MM.1S (cell line): ENCODE measurements around the gene RBMS3.

Experiments
- EZH2 ChIP-seq: fragments of 300-600 bp; sonication (generic); optimal IDR thresholded peaks from 2 replicates; pipeline ENCODE3; 2017; ENCODE audit warnings: low read depth, mild to moderate bottlenecking, antibody characterized with exemption, low read length, mixed read lengths
- EZH2phosphoT487 ChIP-seq: fragments of 300-600 bp; sonication (generic); IDR thresholded peaks from 2 replicates; pipeline ENCODE4 v1.6.1; 2018; ENCODE audit warnings: antibody characterized with exemption, low read length
- TF ChIP-seq, protein P1 (sequence below): fragments of 300-600 bp; sonication (generic); IDR thresholded peaks from 2 replicates; pipeline ENCODE4 v1.5.1; 2016; ENCODE audit warnings: antibody characterized with exemption, low read length, mixed read lengths

DNA sequence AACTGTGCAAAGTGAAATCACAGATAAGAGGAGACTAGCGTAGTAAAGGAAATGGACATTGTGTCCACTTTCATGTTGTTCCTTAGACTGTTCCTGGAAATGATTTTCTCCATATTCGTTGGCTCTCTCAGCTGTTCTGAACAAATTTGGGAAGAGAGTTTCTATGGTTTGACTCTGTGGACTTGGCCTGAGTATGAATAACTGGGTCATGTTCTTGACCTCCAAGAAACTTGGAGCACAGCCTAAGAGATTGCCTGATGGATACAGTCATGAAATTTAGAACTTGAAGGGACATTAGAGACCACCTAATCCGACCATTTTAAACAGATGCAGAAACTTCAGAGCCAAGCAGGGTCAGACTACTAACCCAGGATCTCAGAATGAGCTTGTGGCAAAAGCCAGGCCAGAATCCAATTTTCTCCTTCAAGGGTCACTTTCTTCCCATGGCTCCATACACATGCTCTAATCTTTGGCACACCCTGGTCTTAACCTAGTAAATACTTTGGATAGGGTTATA, 430.4 kb downstream of the RBMS3 start:
- TF ChIP-seq, protein P1, sequence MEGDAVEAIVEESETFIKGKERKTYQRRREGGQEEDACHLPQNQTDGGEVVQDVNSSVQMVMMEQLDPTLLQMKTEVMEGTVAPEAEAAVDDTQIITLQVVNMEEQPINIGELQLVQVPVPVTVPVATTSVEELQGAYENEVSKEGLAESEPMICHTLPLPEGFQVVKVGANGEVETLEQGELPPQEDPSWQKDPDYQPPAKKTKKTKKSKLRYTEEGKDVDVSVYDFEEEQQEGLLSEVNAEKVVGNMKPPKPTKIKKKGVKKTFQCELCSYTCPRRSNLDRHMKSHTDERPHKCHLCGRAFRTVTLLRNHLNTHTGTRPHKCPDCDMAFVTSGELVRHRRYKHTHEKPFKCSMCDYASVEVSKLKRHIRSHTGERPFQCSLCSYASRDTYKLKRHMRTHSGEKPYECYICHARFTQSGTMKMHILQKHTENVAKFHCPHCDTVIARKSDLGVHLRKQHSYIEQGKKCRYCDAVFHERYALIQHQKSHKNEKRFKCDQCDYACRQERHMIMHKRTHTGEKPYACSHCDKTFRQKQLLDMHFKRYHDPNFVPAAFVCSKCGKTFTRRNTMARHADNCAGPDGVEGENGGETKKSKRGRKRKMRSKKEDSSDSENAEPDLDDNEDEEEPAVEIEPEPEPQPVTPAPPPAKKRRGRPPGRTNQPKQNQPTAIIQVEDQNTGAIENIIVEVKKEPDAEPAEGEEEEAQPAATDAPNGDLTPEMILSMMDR: no peak
- TF ChIP-seq EZH2phosphoT487 (no peak), EZH2 (no peak)
